Lower lobe of right lung (tissue), 2 donors: ENCODE measurements around the gene ARID3A. TPM values are rescaled to one million over a fixed set of nuclear protein-coding genes. Genes with fewer than 3 reads are reported as not detected.

Experiments
- ATAC-seq, 2 donors: fragments of 200-7000 bp; cut with Tn5 transposase; one replicate each; pipeline ENCODE4 v1.9.1; 2020 to 2022; ENCODE audit warnings: mild to moderate bottlenecking in 2 of 2, moderate library complexity in 2 of 2
- DNase-seq: peaks from one replicate; pipeline ENCODE4 v3.0.0-alpha.2; 2020
- H3K27ac ChIP-seq: fragments of 200-600 bp; one replicate; pipeline ENCODE4 v1.8.0; 2022
- H3K27me3 ChIP-seq: fragments of 200-600 bp; one replicate; pipeline ENCODE4 v1.8.0; 2022; ENCODE audit warnings: low read depth
- H3K36me3 ChIP-seq: fragments of 200-600 bp; one replicate; pipeline ENCODE4 v1.8.0; 2022; ENCODE audit warnings: mild to moderate bottlenecking
- H3K4me1 ChIP-seq: fragments of 200-600 bp; one replicate; pipeline ENCODE4 v1.8.0; 2022
- H3K4me3 ChIP-seq: fragments of 200-600 bp; one replicate; pipeline ENCODE4 v1.8.0; 2022; ENCODE audit warnings: mild to moderate bottlenecking
- H3K9me3 ChIP-seq: fragments of 200-600 bp; one replicate; pipeline ENCODE4 v1.8.0; 2022
- intact Hi-C: fragments of 100-400 bp; cut with DNase I; formaldehyde crosslinking; loops from one replicate; pipeline ENCODE4 v1.11.0; 2022
- total RNA-seq: library from RNA; stranded (reverse); fragmentation: NEBNext Ultra II Directional; extraction: Animal tissue kit (Norgen Biotek cat#: 25700); gene quantifications from one replicate; pipeline ENCODE4 v1.2.1, GENCODE V29; 2021
- TF ChIP-seq, protein P1 (sequence below): fragments of 200-600 bp; IDR thresholded peaks from one replicate; pipeline ENCODE4 v1.8.0; 2022; ENCODE audit warnings: antibody characterized with exemption, mild to moderate bottlenecking
- donor health status: DM: no; HTN: yes; CAD: no; lungs with severe emphysema.

Gene ARID3A
- total RNA-seq, 1 donor from 2014 or later, result 16.9 TPM

DNA sequence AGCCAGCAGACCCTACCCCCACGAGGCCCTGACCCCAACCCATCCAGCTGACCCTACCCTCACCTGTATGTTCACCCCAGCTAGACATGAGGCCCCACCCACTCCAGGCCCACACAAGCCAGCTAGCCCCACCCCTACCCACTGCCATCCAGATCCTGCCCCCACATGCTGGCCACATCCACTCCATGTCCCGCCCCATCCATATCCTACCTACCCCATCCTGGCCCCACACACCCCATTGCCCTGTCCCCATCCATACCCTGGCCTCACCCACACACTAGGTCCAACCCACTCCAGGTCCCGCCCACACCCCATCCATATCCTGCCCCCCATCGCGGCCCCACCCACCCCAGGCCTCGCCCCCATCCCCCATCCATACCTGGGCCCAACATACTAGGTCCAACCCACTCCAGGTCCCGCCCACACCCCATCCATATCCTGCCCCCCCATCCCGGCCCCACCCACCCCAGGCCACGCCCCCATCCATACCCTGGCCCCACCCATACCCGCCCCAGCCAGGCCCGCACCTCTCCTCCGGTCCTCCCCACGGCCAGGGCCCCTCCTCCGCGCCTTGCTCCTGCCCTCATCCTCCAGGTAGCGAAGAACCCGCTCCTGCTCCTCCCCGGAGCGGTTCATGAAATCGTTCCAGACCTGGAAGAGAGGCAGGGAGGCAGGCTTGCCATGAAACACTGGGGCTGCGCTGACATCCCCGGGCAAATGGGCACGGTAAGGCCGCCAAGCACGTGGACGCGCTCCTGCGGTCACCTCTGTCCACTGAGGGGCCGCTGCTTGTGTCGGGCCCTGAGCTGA lies 25.3 kb upstream of the ARID3A start:
- no peaks in the 10 kb centered on the region for H3K9me3 ChIP-seq
- DNase-seq (no peak), ATAC-seq (peak; percentile 38 to 40)
- peaks cover 42% of the 10 kb centered on the region for H3K36me3 ChIP-seq
- no peak overlapping the region for H3K27ac ChIP-seq
- no peaks in the 10 kb centered on the region for H3K27me3 ChIP-seq
- intact Hi-C loops, result no loop called here
- TF ChIP-seq, protein P1, sequence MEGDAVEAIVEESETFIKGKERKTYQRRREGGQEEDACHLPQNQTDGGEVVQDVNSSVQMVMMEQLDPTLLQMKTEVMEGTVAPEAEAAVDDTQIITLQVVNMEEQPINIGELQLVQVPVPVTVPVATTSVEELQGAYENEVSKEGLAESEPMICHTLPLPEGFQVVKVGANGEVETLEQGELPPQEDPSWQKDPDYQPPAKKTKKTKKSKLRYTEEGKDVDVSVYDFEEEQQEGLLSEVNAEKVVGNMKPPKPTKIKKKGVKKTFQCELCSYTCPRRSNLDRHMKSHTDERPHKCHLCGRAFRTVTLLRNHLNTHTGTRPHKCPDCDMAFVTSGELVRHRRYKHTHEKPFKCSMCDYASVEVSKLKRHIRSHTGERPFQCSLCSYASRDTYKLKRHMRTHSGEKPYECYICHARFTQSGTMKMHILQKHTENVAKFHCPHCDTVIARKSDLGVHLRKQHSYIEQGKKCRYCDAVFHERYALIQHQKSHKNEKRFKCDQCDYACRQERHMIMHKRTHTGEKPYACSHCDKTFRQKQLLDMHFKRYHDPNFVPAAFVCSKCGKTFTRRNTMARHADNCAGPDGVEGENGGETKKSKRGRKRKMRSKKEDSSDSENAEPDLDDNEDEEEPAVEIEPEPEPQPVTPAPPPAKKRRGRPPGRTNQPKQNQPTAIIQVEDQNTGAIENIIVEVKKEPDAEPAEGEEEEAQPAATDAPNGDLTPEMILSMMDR, result no peak
- no peak overlapping the region for H3K4me3 ChIP-seq
- H3K4me1 ChIP-seq, result no peaks in the 10 kb centered on the region

DNA sequence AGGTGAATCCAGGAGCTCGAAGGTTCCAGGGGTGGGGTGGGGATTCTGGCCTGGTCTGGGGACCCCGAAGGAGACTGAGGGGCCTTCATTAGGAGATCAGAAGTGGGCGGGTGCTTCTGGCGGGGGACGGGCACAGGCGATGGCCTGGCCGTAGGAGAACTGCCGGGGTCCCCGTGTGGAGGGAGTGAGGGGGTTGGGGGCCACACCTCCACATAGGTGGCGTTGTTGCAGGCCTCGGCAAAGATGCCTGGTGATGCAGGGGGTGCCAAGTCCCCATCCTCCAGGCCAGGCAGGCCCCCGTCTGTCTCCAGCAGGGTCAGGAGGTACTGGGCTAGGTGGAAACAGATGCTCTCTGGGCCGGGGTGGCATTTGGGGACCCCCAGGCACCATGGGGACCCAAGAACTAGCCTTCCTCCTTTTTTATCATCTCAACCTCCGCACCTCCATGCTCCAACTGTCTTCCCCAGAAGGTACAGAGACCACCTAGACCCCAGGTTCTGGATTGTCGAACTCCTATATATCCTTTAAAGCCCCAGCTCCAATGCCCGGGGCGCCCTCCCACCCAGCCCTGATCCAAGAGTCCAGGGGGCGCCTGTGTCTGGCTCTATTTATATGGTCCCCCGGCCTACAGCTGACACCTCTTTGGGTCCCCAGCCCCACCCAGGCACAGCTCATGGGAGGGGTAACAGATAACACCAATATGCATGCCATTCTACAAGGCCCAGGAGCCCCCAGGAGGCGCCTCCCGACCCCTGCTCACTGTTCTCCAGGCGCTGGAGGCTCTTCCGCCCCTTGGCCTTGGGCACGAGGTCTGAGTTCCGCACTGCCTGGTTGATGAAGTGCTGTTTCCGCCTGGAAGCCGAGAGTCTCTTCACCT lies 24.4 kb upstream of the ARID3A start:
- TF ChIP-seq, protein P1, result no peak
- Histone ChIP-seq H3K27ac (no peak overlapping the region), H3K9me3 (no peaks in the 10 kb centered on the region), H3K27me3 (no peaks in the 10 kb centered on the region), H3K36me3 (peaks cover 42% of the 10 kb centered on the region), H3K4me3 (no peak overlapping the region), H3K4me1 (no peaks in the 10 kb centered on the region)
- DNase-seq, result no peak
- intact Hi-C loops, result no loop called here
- ATAC-seq, result no peak

DNA sequence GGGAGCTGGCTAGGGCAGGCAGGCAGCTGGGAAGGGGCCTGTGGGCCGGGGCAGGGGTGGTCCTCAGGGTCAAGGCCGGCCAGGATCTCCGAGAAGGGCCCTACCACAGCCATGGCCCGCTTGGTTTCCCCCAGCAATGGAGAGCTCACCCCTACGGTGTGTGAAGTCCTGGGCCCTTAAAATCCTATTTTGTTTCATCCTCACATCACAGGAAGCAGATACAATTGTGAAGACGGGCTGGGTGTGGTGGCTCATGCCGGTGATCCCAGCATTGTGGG lies 23.8 kb upstream of the ARID3A start:
- ATAC-seq, result no peak

DNA sequence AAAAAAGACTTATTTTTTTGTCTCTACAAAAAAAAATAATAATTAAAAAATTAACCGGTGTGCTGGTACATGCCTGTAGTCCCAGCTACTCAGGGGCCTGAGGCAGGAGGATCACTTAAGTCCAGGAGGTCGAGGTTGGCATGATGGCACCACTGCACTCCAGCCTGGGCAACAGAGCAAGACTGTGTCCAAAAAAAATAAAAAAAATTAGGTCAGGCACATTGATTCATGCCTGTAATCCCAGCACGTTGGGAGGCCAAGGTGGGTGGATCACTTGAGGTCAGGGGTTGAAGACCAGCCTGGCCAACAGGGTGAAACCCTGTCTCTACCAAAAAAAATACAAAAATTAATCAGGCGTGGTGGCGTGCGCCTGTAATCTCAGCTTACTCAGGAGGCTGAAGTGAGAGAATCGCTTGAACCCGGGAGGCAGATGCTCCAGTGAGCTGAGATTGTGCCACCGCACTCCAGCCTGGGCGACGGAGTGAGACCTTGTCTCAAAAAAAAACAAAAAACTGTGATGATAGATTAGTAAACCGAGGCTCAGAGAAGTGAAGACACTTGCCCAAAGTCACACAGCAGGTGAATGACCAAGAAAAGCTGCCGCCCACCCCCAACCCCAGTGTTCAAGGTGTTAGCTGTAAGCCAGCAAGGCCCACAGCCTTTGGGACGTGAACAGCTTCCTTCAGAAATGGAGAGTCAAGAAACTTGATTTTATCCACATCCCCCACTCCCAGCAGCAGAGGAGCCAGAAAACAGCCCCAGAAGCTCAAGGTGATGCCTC lies 23.2 kb upstream of the ARID3A start:
- peaks cover 6% of the 10 kb centered on the region for H3K4me1 ChIP-seq
- TF ChIP-seq, protein P1, result no peak
- DNase-seq (no peak), ATAC-seq (no peak)
- H3K4me3 ChIP-seq, result no peak overlapping the region
- intact Hi-C loops, result no loop called here
- no peaks in the 10 kb centered on the region for H3K27me3 ChIP-seq
- H3K27ac ChIP-seq, result no peak overlapping the region
- peaks cover 30% of the 10 kb centered on the region for H3K36me3 ChIP-seq
- H3K9me3 ChIP-seq, result no peaks in the 10 kb centered on the region

More for the DNA sequence above, 23.8 kb upstream of the ARID3A start:
- DNase-seq, result no peak
- H3K36me3 ChIP-seq, result peaks cover 36% of the 10 kb centered on the region
- no peak overlapping the region for H3K4me3 ChIP-seq
- no peaks in the 10 kb centered on the region for H3K27me3 ChIP-seq
- TF ChIP-seq, protein P1, result no peak
- no peak overlapping the region for H3K27ac ChIP-seq
- intact Hi-C loops, result no loop called here
- H3K9me3 ChIP-seq, result no peaks in the 10 kb centered on the region
- no peaks in the 10 kb centered on the region for H3K4me1 ChIP-seq

DNA sequence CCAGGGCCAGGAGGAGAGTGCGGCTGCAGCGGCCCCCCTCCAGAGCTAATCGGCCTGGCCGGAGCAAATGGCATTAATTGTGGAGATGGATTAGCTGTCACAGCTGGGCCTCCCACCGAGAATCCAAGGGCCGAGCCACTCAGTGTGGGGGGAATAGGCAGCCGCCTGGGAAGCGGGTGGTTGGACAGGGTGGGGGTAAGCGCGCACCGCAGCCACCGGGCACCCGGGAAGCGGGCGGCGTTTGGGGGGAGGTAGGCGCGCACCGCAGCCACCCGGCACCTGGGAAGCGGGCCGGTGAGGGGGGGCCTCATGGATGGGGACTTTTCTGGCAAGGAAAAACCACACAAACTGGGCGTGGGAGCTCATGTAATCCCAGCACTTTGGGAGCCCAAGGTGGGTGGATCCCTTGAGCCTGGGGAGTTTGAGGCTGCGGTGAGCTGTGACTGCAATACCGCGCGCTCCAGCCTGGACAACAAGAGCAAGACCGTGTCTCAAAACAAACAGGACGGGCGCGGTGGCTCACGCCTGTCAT lies 22.5 kb upstream of the ARID3A start:
- no peak for ATAC-seq

More for the DNA sequence above, 22.5 kb upstream of the ARID3A start:
- intact Hi-C loops, result no loop called here
- Histone ChIP-seq H3K4me3 (no peak overlapping the region), H3K9me3 (no peaks in the 10 kb centered on the region), H3K27ac (no peak overlapping the region), H3K27me3 (no peaks in the 10 kb centered on the region), H3K36me3 (peaks cover 27% of the 10 kb centered on the region), H3K4me1 (peaks cover 9% of the 10 kb centered on the region)
- TF ChIP-seq, protein P1, result no peak
- no peak for DNase-seq
